Mesothelial cell of epicardium (in vitro differentiated cells): ENCODE data around the gene ZNF35. TPM values are rescaled to one million over a fixed set of nuclear protein-coding genes. Genes with fewer than 3 reads are reported as not detected.
"Not testable (repeated sequence)": the region's sequence is repeated elsewhere in the genome, so short reads cannot be mapped to it uniquely, and the experiment has no call there.

ENCODE experiments used
- DNase-seq, 2 experiments: peaks; one replicate each; pipeline ENCODE4 v3.0.0; 2021; ENCODE audit warnings: low spot score in 2 of 2; ENCODE audit not compliant: unreplicated experiment in 2 of 2
- H3K27ac Mint-ChIP-seq: 2 replicates; pipeline ENCODE4 v1.8.0; 2021; ENCODE audit warnings: mixed read lengths
- H3K27me3 Mint-ChIP-seq: 2 replicates; pipeline ENCODE4 v1.8.0; 2021; ENCODE audit warnings: low read depth, mixed read lengths
- H3K36me3 Mint-ChIP-seq: 2 replicates; pipeline ENCODE4 v1.8.0; 2021; ENCODE audit warnings: mixed read lengths
- H3K4me1 Mint-ChIP-seq: 2 replicates; pipeline ENCODE4 v1.8.0; 2021; ENCODE audit warnings: mixed read lengths
- H3K4me3 Mint-ChIP-seq: 2 replicates; pipeline ENCODE4 v1.8.0; 2021; ENCODE audit warnings: mild to moderate bottlenecking, moderate library complexity, mixed read lengths
- H3K9me3 Mint-ChIP-seq: 2 replicates; pipeline ENCODE4 v1.8.0; 2021; ENCODE audit warnings: mixed read lengths
- CTCF ChIP-seq: fragments of 200-600 bp; sonication (generic); IDR thresholded peaks from one replicate; pipeline ENCODE4 v1.5.0; 2021; ENCODE audit warnings: antibody characterized with exemption; ENCODE audit not compliant: unreplicated experiment
- total RNA-seq: library from RNA; stranded (reverse); gene quantifications from 3 replicates; pipeline ENCODE4 v1.2.1, GENCODE V29; 2021

The ZNF35 gene
- total RNA-seq, 1 donor from 2014 or later = 20.9 TPM

- H3K9me3 Mint-ChIP-seq = peaks cover 31% of the 10 kb centered on the region
- H3K27ac Mint-ChIP-seq = no peak overlapping the region
- DNase-seq = no peak
- no peak overlapping the region for H3K4me3 Mint-ChIP-seq
- no peak for TF ChIP-seq CTCF
- no peaks in the 10 kb centered on the region for H3K4me1 Mint-ChIP-seq
- no peaks in the 10 kb centered on the region for H3K27me3 Mint-ChIP-seq
- peaks cover 66% of the 10 kb centered on the region for H3K36me3 Mint-ChIP-seq
These were observed 10.5 kb downstream of the ZNF35 start for GRCh38 chr3:44659015-44659414.

- H3K36me3 Mint-ChIP-seq = peaks cover 62% of the 10 kb centered on the region
- no peak overlapping the region for H3K4me3 Mint-ChIP-seq
- peaks cover 31% of the 10 kb centered on the region for H3K9me3 Mint-ChIP-seq
- H3K27ac Mint-ChIP-seq = no peak overlapping the region
- TF ChIP-seq CTCF = no peak
- no peak for DNase-seq
- H3K27me3 Mint-ChIP-seq = no peaks in the 10 kb centered on the region
- H3K4me1 Mint-ChIP-seq = no peaks in the 10 kb centered on the region
These were observed 10.9 kb downstream of the ZNF35 start for GRCh38 chr3:44659434-44659833.

- no peak for DNase-seq
- peaks cover 62% of the 10 kb centered on the region for H3K36me3 Mint-ChIP-seq
- no peak for TF ChIP-seq CTCF
- H3K4me3 Mint-ChIP-seq = no peak overlapping the region
- H3K9me3 Mint-ChIP-seq = peaks cover 42% of the 10 kb centered on the region
- H3K27me3 Mint-ChIP-seq = no peaks in the 10 kb centered on the region
- no peaks in the 10 kb centered on the region for H3K4me1 Mint-ChIP-seq
- no peak overlapping the region for H3K27ac Mint-ChIP-seq
These were observed 12.7 kb downstream of the ZNF35 start for GRCh38 chr3:44661189-44661588.

GRCh38 chr3:44665173-44665572 is 16.6 kb downstream of the ZNF35 start:
- DNase-seq = no peak
- Mint-ChIP-seq H3K9me3 (peaks cover 17% of the 10 kb centered on the region), H3K4me1 (no peaks in the 10 kb centered on the region), H3K36me3 (peaks cover 24% of the 10 kb centered on the region), H3K27me3 (no peaks in the 10 kb centered on the region), H3K4me3 (no peak overlapping the region), H3K27ac (no peak overlapping the region)
- no peak for TF ChIP-seq CTCF

- no peaks in the 10 kb centered on the region for H3K4me1 Mint-ChIP-seq
- no peak overlapping the region for H3K27ac Mint-ChIP-seq
- H3K4me3 Mint-ChIP-seq = no peak overlapping the region
- TF ChIP-seq CTCF = no peak
- H3K36me3 Mint-ChIP-seq = peaks cover 14% of the 10 kb centered on the region
- DNase-seq = no peak
- H3K9me3 Mint-ChIP-seq = peaks cover 11% of the 10 kb centered on the region
- H3K27me3 Mint-ChIP-seq = no peaks in the 10 kb centered on the region
These were observed 17.8 kb downstream of the ZNF35 start for GRCh38 chr3:44666346-44666745.

DNA sequence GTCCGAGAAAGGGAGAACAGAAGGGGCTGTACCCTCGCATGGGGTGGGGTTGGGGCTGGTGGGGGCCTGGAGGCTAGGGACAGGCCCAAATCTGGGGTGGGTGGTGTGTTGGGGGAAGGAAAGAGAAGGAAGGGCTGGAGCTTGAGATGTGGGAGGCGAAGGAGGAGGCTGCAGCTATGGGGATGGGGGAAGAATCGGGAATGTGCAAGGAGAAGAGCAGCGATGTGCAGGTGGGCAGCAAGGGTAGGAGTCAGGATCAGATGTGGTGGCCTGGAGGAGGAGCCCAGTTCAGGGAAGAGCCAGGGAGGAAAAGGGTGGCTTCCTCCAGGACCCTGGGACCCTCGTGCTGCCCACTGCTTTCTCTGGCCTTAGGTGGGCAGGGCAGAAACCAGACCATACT is 21.2 kb downstream of the ZNF35 start:
- Mint-ChIP-seq H3K27ac (no peak overlapping the region), H3K4me3 (no peak overlapping the region), H3K4me1 (no peaks in the 10 kb centered on the region), H3K9me3 (peaks cover 26% of the 10 kb centered on the region), H3K36me3 (peaks cover 19% of the 10 kb centered on the region), H3K27me3 (no peaks in the 10 kb centered on the region)
- no peak for TF ChIP-seq CTCF
- no peak for DNase-seq

DNA sequence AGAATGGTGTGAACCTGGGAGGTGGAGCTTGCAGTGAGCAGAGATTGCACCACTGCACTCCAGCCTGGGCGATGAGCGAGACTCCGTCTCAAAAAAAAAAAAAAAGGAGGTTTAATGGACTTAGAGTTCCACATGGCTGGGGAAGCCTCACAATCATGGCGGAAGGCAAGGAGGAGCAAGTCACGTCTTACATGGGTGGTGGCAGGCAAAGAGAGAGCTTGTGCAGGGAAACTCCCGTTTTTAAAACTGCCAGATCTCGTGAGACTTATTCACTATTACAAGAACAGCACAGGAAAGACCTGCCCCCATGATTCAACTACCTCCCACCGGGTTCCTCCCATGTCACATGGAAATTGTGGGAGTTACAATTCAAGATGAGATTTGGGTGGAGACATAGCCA is 24.9 kb downstream of the ZNF35 start:
- Mint-ChIP-seq H3K36me3 (peaks cover 13% of the 10 kb centered on the region), H3K9me3 (peaks cover 16% of the 10 kb centered on the region)
- not testable (repeated sequence) for H3K27ac Mint-ChIP-seq, H3K4me1 Mint-ChIP-seq, DNase-seq, H3K4me3 Mint-ChIP-seq, H3K27me3 Mint-ChIP-seq
